ENCODE measurements around the gene MRPS5.

MRPS5 gene

DNA sequence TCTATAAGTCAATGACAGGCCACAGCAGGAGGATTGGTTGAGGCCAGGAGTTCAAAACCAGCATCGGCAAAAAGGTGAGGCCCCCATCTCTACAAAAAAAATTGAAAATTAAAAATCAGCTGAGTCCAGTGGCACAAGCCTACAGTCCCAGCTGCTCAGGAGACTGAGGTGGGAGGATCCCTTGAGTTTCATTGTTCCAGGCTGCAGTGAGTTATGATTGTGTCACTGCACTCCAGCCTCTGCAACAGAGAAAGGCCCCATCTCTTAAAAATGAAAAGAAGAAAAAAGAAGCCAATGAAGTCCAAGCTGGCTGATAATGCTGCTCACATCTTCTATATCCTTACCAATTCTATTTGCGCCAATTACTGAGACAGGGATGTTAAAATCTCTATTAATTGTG lies 39.1 kb downstream of the MRPS5 start:
- TF ChIP-seq TEAD4 (IDR thresholded peaks at IDR 0.05) (no peak), RAD21 (IDR thresholded peaks at IDR 0.05; ENCODE audit: low read depth) (no peak), YY1 (IDR thresholded peaks at IDR 0.05; ENCODE audit: low read depth) (no peak), REST (IDR thresholded peaks at IDR 0.05; ENCODE audit: low read depth) (no peak), EGR1 (IDR thresholded peaks at IDR 0.05) (no peak), FOXM1 (IDR thresholded peaks at IDR 0.05; ENCODE audit: borderline replicate concordance, low read depth) (no peak), CREB1 (IDR thresholded peaks at IDR 0.05; ENCODE audit: low read depth) (no peak), TAF1 (IDR thresholded peaks at IDR 0.05; ENCODE audit: low read depth) (no peak), NFIC (IDR thresholded peaks at IDR 0.05) (no peak), CEBPB (IDR thresholded peaks at IDR 0.05) (no peak), TCF12 (IDR thresholded peaks at IDR 0.05; ENCODE audit: low read depth) (no peak), ZBTB7A (IDR thresholded peaks at IDR 0.05; ENCODE audit: low read depth) (no peak), EP300 (IDR thresholded peaks at IDR 0.05; ENCODE audit: borderline replicate concordance) (no peak)
- TF ChIP-seq, protein P1, sequence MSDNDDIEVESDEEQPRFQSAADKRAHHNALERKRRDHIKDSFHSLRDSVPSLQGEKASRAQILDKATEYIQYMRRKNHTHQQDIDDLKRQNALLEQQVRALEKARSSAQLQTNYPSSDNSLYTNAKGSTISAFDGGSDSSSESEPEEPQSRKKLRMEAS (IDR thresholded peaks at IDR 0.05), result no peak
- TF ChIP-seq, protein P2, sequence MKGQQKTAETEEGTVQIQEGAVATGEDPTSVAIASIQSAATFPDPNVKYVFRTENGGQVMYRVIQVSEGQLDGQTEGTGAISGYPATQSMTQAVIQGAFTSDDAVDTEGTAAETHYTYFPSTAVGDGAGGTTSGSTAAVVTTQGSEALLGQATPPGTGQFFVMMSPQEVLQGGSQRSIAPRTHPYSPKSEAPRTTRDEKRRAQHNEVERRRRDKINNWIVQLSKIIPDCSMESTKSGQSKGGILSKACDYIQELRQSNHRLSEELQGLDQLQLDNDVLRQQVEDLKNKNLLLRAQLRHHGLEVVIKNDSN (IDR thresholded peaks at IDR 0.05), result no peak

DNA sequence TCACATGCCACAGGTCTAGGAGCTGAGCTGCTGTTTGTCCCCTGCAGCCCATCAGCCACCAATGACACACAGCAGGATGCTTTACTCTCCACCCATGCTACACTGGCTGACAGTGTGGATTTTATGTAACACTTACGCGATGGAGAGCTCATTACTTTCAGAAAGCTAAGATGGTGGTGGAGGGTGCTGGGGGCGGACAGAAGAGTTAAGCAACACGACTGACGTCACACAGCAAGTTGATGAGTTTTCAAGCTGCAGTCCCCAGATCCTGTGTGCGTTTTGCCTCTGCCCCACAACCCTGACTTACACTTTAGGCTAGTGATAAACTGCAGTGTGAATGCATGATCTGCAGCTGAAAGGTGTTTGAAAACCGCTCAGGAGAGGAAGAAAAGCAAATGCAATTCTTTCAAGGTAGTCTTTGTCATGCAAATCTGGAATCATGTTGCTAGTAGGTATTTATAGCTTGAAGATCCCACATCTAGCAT lies 42.4 kb downstream of the MRPS5 start:
- TF ChIP-seq TEAD4 (IDR thresholded peaks at IDR 0.05), result no peak
- no peak for TF ChIP-seq ZBTB7A (IDR thresholded peaks at IDR 0.05; ENCODE audit: low read depth)
- TF ChIP-seq TCF12 (IDR thresholded peaks at IDR 0.05; ENCODE audit: low read depth), result no peak
- TF ChIP-seq NFIC (IDR thresholded peaks at IDR 0.05), result no peak
- TF ChIP-seq RAD21 (IDR thresholded peaks at IDR 0.05; ENCODE audit: low read depth), result no peak
- no peak for TF ChIP-seq FOXM1 (IDR thresholded peaks at IDR 0.05; ENCODE audit: borderline replicate concordance, low read depth)
- TF ChIP-seq YY1 (IDR thresholded peaks at IDR 0.05; ENCODE audit: low read depth), result no peak
- no peak for TF ChIP-seq CREB1 (IDR thresholded peaks at IDR 0.05; ENCODE audit: low read depth)
- TF ChIP-seq EP300 (IDR thresholded peaks at IDR 0.05; ENCODE audit: borderline replicate concordance), result no peak
- TF ChIP-seq TAF1 (IDR thresholded peaks at IDR 0.05; ENCODE audit: low read depth), result no peak
- no peak for TF ChIP-seq REST (IDR thresholded peaks at IDR 0.05; ENCODE audit: low read depth)
- no peak for TF ChIP-seq EGR1 (IDR thresholded peaks at IDR 0.05)
- TF ChIP-seq, protein P1 (IDR thresholded peaks at IDR 0.05), result no peak
- TF ChIP-seq, protein P2 (IDR thresholded peaks at IDR 0.05), result no peak
- no peak for TF ChIP-seq CEBPB (IDR thresholded peaks at IDR 0.05)

GRCh38 chr2:95077861-95078603 lies 43.6 kb downstream of the MRPS5 start:
- TF ChIP-seq RAD21 (IDR thresholded peaks at IDR 0.05; ENCODE audit: low read depth) (no peak), NFIC (IDR thresholded peaks at IDR 0.05) (no peak), ZBTB7A (IDR thresholded peaks at IDR 0.05; ENCODE audit: low read depth) (no peak), REST (IDR thresholded peaks at IDR 0.05; ENCODE audit: low read depth) (no peak), EP300 (IDR thresholded peaks at IDR 0.05; ENCODE audit: borderline replicate concordance) (no peak), TCF12 (IDR thresholded peaks at IDR 0.05; ENCODE audit: low read depth) (no peak), EGR1 (IDR thresholded peaks at IDR 0.05) (no peak), CEBPB (IDR thresholded peaks at IDR 0.05) (no peak), FOXM1 (IDR thresholded peaks at IDR 0.05; ENCODE audit: borderline replicate concordance, low read depth) (no peak), CREB1 (IDR thresholded peaks at IDR 0.05; ENCODE audit: low read depth) (no peak)
- TF ChIP-seq, protein P1 (IDR thresholded peaks at IDR 0.05), result no peak

- TF ChIP-seq FOXM1 (IDR thresholded peaks at IDR 0.05; ENCODE audit: borderline replicate concordance, low read depth) (no peak), NFIC (IDR thresholded peaks at IDR 0.05) (no peak), EGR1 (IDR thresholded peaks at IDR 0.05) (no peak), TEAD4 (IDR thresholded peaks at IDR 0.05) (no peak), EP300 (IDR thresholded peaks at IDR 0.05; ENCODE audit: borderline replicate concordance) (no peak), YY1 (IDR thresholded peaks at IDR 0.05; ENCODE audit: low read depth) (no peak), RAD21 (IDR thresholded peaks at IDR 0.05; ENCODE audit: low read depth) (no peak), ZBTB7A (IDR thresholded peaks at IDR 0.05; ENCODE audit: low read depth) (no peak)
- TF ChIP-seq, protein P1 (IDR thresholded peaks at IDR 0.05), result no peak
Observed at GRCh38 chr2:95077530-95077825, 44.1 kb downstream of the MRPS5 start.
